K562 (cell line): ENCODE results near the gene OVCA2. TPM values are rescaled to one million over a fixed set of nuclear protein-coding genes. Genes with fewer than 3 reads are reported as not detected.

Source experiments
- ARID3B ChIP-seq: fragments of 250-450 bp; sonication (Bioruptor Pico); IDR thresholded peaks from 2 replicates; pipeline ENCODE4 v1.4.0; 2020; ENCODE audit warnings: borderline replicate concordance
- CTCF ChIP-seq, 3 experiments: IDR thresholded peaks in 2 of 3; conservative IDR thresholded peaks in 1 of 3; 2 replicates each; pipeline ENCODE4 v1.5.1; 2011 to 2012; ENCODE audit warnings: low read length in 3 of 3, mild to moderate bottlenecking in 3 of 3, control low read depth in 2 of 3, improper control_type of control experiment in 1 of 3, inconsistent platforms in 1 of 3, low read depth in 1 of 3, mixed read lengths in 1 of 3, moderate library complexity in 1 of 3; ENCODE audit not compliant: insufficient read depth in 2 of 3
- ETS1 ChIP-seq: conservative IDR thresholded peaks from 2 replicates; pipeline ENCODE4 v1.6.1; 2011; ENCODE audit warnings: low read depth, mild to moderate bottlenecking, low read length; ENCODE audit not compliant: control insufficient read depth
- IRF1 ChIP-seq: sonication (generic); formaldehyde crosslinking; IDR thresholded peaks from 2 replicates; pipeline ENCODE4 v1.8.0; 2022; ENCODE audit warnings: missing genetic modification reagents, mild to moderate bottlenecking, borderline replicate concordance
- KAT2B ChIP-seq: IDR thresholded peaks from one replicate; pipeline ENCODE4 v1.6.1; 2012; ENCODE audit warnings: low read depth, mild to moderate bottlenecking, control low read depth, inconsistent platforms, low read length, moderate library complexity
- POLR2A ChIP-seq: fragments of 450-650 bp; conservative IDR thresholded peaks from 2 replicates; pipeline ENCODE4 v1.6.1; 2016
- POLR2AphosphoS2 ChIP-seq: IDR thresholded peaks from 2 replicates; pipeline ENCODE4 v1.6.1; 2012; ENCODE audit warnings: low read length, improper control_type of control experiment
- POLR2H ChIP-seq: IDR thresholded peaks from 2 replicates; pipeline ENCODE4 v1.6.1; 2016; ENCODE audit warnings: missing genetic modification characterization, low read depth, mild to moderate bottlenecking, control low read depth, missing compliant biosample characterization, moderate library complexity
- RFX1 ChIP-seq: fragments of 450-650 bp; IDR thresholded peaks from 2 replicates; pipeline ENCODE4 v1.6.1; 2016; ENCODE audit warnings: mild to moderate bottlenecking, moderate library complexity
- STAT5A ChIP-seq: IDR thresholded peaks from 2 replicates; pipeline ENCODE4 v1.6.1; 2012; ENCODE audit warnings: low read length, inconsistent platforms, borderline replicate concordance
- TSC22D4 ChIP-seq: fragments of 450-650 bp; IDR thresholded peaks from 2 replicates; pipeline ENCODE4 v1.6.1; 2016; ENCODE audit warnings: missing genetic modification characterization, missing biosample characterization, control low read depth
- U2AF1 ChIP-seq: fragments of 200-400 bp; formaldehyde crosslinking; optimal IDR thresholded peaks from 2 replicates; pipeline ENCODE3; 2017; ENCODE audit warnings: mild to moderate bottlenecking, low read depth, low read length, moderate library complexity
- ZBTB49 ChIP-seq: sonication (generic); formaldehyde crosslinking; IDR thresholded peaks from 2 replicates; pipeline ENCODE4 v1.8.0; 2022; ENCODE audit warnings: missing genetic modification reagents, mild to moderate bottlenecking, borderline replicate concordance
- ZNF212 ChIP-seq: fragments of 450-650 bp; formaldehyde crosslinking; IDR thresholded peaks from 2 replicates; pipeline ENCODE4 v1.4.0; 2020; ENCODE audit warnings: mild to moderate bottlenecking
- polyA plus RNA-seq, 8 experiments: library from polyadenylated mRNA; depleted of rRNA in 4 of 8; stranded (reverse) in 5 of 8; unstranded in 3 of 8; fragments of >200 nt; fragmentation: Nextera tagmentation in 2 of 8; fragmentation: Illumina TruSeq in 1 of 8; extraction: Ambion mirVana in 2 of 8; extraction: Trizol in 1 of 8; gene quantifications; 2 replicates each; pipeline versions ENCODE4 v1.2.1 to v1.2.3, GENCODE V29; 2011 to 2014; ENCODE audit warnings: inconsistent platforms in 1 of 8, missing spikeins in 1 of 8
- total RNA-seq, 7 experiments: library from RNA; depleted of rRNA in 6 of 7; stranded (reverse); fragments of >200 nt in 6 of 7; fragmentation: Illumina TruSeq in 2 of 7; extraction: Trizol in 2 of 7; gene quantifications; 2 replicates each; pipeline versions ENCODE4 v1.2.1 to v1.2.3, GENCODE V29; 2011 to 2021; ENCODE audit warnings: low replicate concordance in 1 of 7

OVCA2 gene
- total and polyA plus RNA-seq, 9 of the 15 experiments (the other 6 are each of a cell fraction or from before 2014, with no cell fraction given): 3.0 to 23.7 (median 14.1) TPM

GRCh38 chr17:2041561-2042389 is at the start of gene OVCA2 (continued):
- TF ChIP-seq IRF1 (no peak), ZNF212 (CRISPR knock-in tag) (no peak), CTCF (IDR thresholded peaks at IDR 0.05 in 2 of 3, conservative IDR thresholded peaks at IDR 0.05 in 1 of 3; ENCODE audit: insufficient read depth in 2 of 3, low read depth in 1 of 3, low read length in 3 of 3) (peak; percentile 53 to 61 (median 55)), U2AF1 (peak; percentile 80), ARID3B (CRISPR knock-in tag) (peak; percentile 82; the same call in 1 of the 2 replicates), POLR2H (peak; percentile 44; the same call in 1 of the 2 replicates), POLR2A (peak; percentile 80), TSC22D4 (tag) (no peak), ZBTB49 (CRISPR knock-in tag) (no peak), POLR2AphosphoS2 (0 out of 2 replicates have a peak, but pooled peaks have one; percentile 76), ETS1 (peak; percentile 49), KAT2B (no peak), STAT5A (no peak), RFX1 (peak; percentile 98)
